Motor neuron (in vitro differentiated cells): ENCODE measurements around the gene DHH. TPM values are rescaled to one million over a fixed set of nuclear protein-coding genes. Genes with fewer than 3 reads are reported as not detected.
A peak's percentile ranks its signal among the peaks of the same experiment; 100 is the strongest.

Source experiments
- ATAC-seq, 8 experiments: fragments of 200-7000 bp; cut with Tn5 transposase; replicated peaks in 6 of 8; 2 replicates each; pipeline ENCODE4 v1.8.0; 2021; ENCODE audit warnings: mild to moderate bottlenecking in 8 of 8, moderate library complexity in 8 of 8
- H3K27ac ChIP-seq, 2 donors: fragments of 250-450 bp; sonication (Bioruptor Pico); 2 replicates each; pipeline ENCODE4 v1.9.0; 2021; ENCODE audit warnings: antibody characterized with exemption in 2 of 2, mild to moderate bottlenecking in 2 of 2, moderate library complexity in 1 of 2
- H3K4me1 ChIP-seq, 2 donors: fragments of 250-450 bp; sonication (Bioruptor Pico); replicated peaks in 1 of 2; 2 replicates each; pipeline ENCODE4 v1.6.1; 2021; ENCODE audit warnings: antibody characterized with exemption in 2 of 2, mild to moderate bottlenecking in 2 of 2, moderate library complexity in 1 of 2
- H3K4me3 ChIP-seq, 5 donors: fragments of 250-450 bp; sonication (Bioruptor Pico); 2 replicates each; pipeline ENCODE4 v1.9.0; 2021; ENCODE audit warnings: antibody characterized with exemption in 5 of 5, mild to moderate bottlenecking in 5 of 5, moderate library complexity in 4 of 5
- WGBS, 10 experiments: fragments of 450-650 bp; shearing (Covaris generic); methylation state at CpG; one replicate each; pipeline ENCODE4 v1.0.0; 2022; 5-methylcytosine and 5-hydroxymethylcytosine counted together
- in situ Hi-C, 9 experiments: fragments of 400-800 bp; cut with MboI; loops; one replicate each; pipeline ENCODE4 v1.15.0; 2021; ENCODE audit warnings: low sequenced_read_pairs in 9 of 9, low pct_unique_long_range_greater_than_20kb in 2 of 9; ENCODE audit not compliant: unreplicated experiment in 9 of 9
- total RNA-seq, 8 experiments: library from RNA; unstranded; fragments of 300-600 nt; gene quantifications; 2 replicates each; pipeline versions ENCODE4 v1.2.3 to v1.2.4, GENCODE V29; 2022

The DHH gene
- total RNA-seq, 8 experiments from 2014 or later = 0.09 to 0.62 (median 0.13) TPM; not detected in 1

DNA sequence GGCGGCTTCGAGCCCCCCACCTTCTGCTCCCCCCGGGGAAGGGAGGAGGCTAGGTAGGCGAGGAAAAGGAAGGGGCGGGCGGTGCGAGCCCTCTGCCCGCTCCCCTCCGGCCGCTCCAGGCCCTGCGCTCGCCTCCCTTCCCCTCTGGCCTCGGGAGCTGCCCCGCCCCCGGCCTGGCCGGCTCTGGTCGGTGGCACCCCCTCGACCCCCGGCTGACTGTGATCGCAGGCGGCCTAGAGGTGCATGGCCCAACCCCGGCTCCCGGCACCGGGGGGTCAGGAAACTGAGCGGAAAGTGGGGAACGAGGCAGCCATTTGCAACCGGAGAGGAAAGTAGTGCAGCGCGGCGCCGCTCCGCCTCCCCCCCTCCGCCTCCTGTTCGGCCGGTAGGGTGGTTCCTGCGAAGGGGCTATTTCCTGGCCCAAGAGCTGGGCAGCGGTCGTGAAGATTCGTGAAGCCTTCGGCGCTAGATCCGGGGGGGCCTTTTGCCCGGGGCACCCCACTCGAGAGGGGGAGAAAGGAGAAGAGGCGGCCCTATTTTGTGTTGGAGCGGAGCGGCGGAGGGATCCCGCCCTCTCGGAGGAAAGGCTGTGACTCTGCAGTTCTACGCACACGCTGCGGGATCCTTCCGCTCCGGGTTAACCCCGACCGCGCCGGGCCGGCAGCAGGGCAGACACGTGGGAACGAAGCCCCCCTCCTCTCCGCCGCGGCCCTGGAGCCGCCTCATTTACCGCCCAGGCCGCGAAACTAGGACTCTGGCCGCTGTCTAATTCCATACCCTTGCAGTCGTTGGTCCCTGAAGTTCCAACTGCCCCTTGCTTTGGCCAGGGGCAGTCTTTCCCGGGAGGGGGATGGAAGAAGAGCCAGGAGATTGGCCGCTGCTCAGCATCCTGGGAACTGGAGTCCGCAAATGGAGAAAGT, 34.1 kb downstream of the DHH start, which contains the start of gene KMT2D:
KMT2D (minus strand) TSS at position 558 of the 920 bp plus-strand sequence. CDS start 5,470 bp downstream, outside the sequence.
- WGBS, 10 experiments = 0% methylated on average over 4 to 16 of the region's 74 CpGs; no CpG with 5 or more reads in 6 of the 10 experiments
- Histone ChIP-seq H3K27ac (peak within 1 kb of the TSS; percentile 98), H3K4me1 (peaks cover 27 to 29% of the 10 kb centered on the region in 2 donors), H3K4me3 (peak within 1 kb of the TSS; percentile 97 to 99 (median 98))
- in situ Hi-C loops = no loop called here
- peak; percentile 63 to 90 (median 82) for ATAC-seq

DNA sequence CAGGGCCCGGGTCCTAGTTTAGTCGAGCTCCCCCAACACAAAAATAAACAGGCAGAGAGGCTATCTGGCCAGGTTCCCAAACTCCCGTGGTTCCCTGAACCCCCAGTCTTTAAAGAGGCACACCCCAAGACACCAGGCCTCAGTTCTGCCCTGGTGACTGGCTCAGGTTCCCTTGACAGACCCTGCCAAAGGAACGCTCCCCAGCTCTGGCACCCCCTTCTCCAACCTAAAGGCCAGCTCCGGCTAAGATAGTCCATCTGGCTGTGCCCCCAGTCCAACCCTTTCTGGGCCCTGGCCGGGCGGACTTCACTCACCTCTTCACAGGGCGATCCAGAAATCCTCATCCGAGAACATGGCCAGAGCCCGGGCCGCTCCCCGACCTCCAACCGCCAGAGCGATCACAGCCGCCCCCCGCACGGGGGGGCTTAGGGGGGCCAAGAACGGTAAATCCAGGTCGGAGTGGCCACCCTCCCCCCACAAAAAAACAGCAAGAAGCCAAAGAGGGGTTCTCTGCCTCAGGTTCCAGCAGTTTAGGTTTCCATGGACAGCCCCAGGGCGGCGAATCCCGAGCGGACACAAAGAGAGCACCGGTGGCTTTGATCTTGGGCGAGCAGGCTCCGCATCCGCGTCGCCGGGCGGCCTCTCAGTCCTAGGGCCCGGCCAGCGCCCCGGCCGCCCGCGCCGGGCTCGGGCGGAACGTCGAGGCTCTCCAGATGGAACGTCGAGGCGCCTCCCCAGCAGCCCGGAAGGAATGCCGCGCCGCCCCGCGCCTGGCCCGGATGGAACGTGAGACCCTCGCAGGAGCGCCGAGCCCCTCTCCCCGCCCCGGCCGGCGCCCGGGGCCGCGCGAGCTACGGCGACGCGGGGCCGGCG, 35.1 kb downstream of the DHH start:
- in situ Hi-C loops = no loop called here
- Histone ChIP-seq H3K4me1 (peaks cover 27 to 33% of the 10 kb centered on the region in 2 donors), H3K27ac (peak overlapping the region; percentile 98), H3K4me3 (peak overlapping the region; percentile 97 to 99 (median 98))
- 0% methylated on average over 1 to 20 of the region's 70 CpGs; no CpG with 5 or more reads in 4 of the 10 experiments for WGBS, 10 experiments
- peak in 6 of 8 experiments; percentile 14 to 24 (median 22) for ATAC-seq

GRCh38 chr12:49059045-49059298, 35.6 kb downstream of the DHH start:
- ATAC-seq = no peak
- Histone ChIP-seq H3K4me1 (peaks cover 27 to 33% of the 10 kb centered on the region in 2 donors), H3K4me3 (peak overlapping the region; percentile 97 to 99 (median 98)), H3K27ac (peak overlapping the region in 1 of 2 donors; percentile 19)
- in situ Hi-C loops = no loop called here
- 0% methylated on average over 1 of the region's 1 CpG; no CpG with 5 or more reads in 9 of the 10 experiments for WGBS, 10 experiments

- 0 to 20% (median 9%) methylated on average over 1 to 2 of the region's 5 CpGs; no CpG with 5 or more reads in 6 of the 10 experiments for WGBS, 10 experiments
- H3K4me1 ChIP-seq = peaks cover 27 to 33% of the 10 kb centered on the region in 2 donors
- H3K4me3 ChIP-seq = peak overlapping the region; percentile 97 to 99 (median 98)
- H3K27ac ChIP-seq = peak overlapping the region in 1 of 2 donors; percentile 19
- in situ Hi-C loops = no loop called here
- no peak for ATAC-seq
Observed at GRCh38 chr12:49058366-49059044, 36.1 kb downstream of the DHH start.

DNA sequence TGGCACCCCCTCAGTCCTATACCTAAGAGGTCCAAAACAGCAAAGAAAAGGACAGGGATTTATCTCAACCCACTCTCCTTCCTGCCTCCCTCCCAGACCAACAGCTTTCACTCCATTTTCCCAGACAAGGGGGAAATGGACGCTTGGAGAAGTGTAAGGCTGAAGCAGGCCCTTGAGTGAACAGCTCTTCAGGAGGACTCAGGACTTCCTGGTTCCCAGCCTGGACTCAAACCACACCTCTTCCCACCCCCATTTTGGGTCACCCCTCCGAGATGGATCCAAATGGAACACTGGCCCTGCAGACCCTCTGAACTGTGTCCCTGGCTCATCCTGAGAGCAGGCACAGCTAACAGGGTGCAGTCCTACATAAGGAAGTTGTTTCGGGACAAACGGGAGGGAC, 36.7 kb downstream of the DHH start:
- H3K4me1 ChIP-seq = peaks cover 27 to 33% of the 10 kb centered on the region in 2 donors
- in situ Hi-C loops = no loop called here
- 0% methylated on average over 1 to 2 of the region's 4 CpGs; no CpG with 5 or more reads in 5 of the 10 experiments for WGBS, 10 experiments
- H3K27ac ChIP-seq = no peak overlapping the region
- ATAC-seq = no peak
- peak overlapping the region; percentile 97 to 99 (median 98) for H3K4me3 ChIP-seq

- 8 to 100% (median 48%) methylated on average over 1 to 7 of the region's 7 CpGs; no CpG with 5 or more reads in 1 of the 10 experiments for WGBS, 10 experiments
- H3K4me3 ChIP-seq = peak overlapping the region in 3 of 5 donors; percentile 1 to 97 (median 3)
- in situ Hi-C loops = no loop called here
Observed at GRCh38 chr12:49055978-49056754, 38.4 kb downstream of the DHH start.

DNA sequence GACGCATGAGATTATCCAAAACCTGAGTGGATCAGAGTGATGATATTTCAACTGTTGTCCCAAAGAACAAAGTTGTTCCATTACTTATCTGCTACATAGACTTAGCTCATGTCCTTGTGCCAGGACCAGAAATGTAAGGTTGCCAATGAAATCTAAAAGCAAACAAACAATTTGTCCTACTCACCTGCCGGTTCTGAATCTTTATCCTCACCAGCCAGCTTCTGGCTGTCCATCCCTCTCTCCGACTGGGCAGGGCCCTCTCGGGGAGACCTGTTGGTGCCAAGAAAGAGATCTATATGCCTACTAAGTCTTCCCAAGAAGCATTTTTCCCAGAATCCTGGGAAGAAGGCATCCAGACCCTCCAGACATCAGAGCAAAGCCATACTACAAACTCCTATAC, 39.5 kb downstream of the DHH start:
- H3K4me3 ChIP-seq = no peak overlapping the region
- in situ Hi-C loops = no loop called here
- peaks cover 23 to 33% of the 10 kb centered on the region in 2 donors for H3K4me1 ChIP-seq
- no peak overlapping the region for H3K27ac ChIP-seq
- ATAC-seq = no peak
- WGBS, 10 experiments = 38 to 100% (median 93%) methylated on average over 1 to 4 of the region's 4 CpGs

More at GRCh38 chr12:49055978-49056754, 38.4 kb downstream of the DHH start:
- Histone ChIP-seq H3K4me1 (peaks cover 23 to 33% of the 10 kb centered on the region in 2 donors), H3K27ac (no peak overlapping the region)
- peak in 6 of 8 experiments; percentile 15 to 63 (median 25) for ATAC-seq

GRCh38 chr12:49054524-49054923, 40.1 kb downstream of the DHH start:
- in situ Hi-C loops = no loop called here
- Histone ChIP-seq H3K4me1 (peaks cover 23 to 33% of the 10 kb centered on the region in 2 donors), H3K27ac (no peak overlapping the region), H3K4me3 (no peak overlapping the region)
- 79 to 100% methylated on average over 2 to 5 of the region's 10 CpGs; no CpG with 5 or more reads in 8 of the 10 experiments for WGBS, 10 experiments
- no peak for ATAC-seq

GRCh38 chr12:49054096-49054495, 40.5 kb downstream of the DHH start:
- Histone ChIP-seq H3K4me1 (peaks cover 23 to 33% of the 10 kb centered on the region in 2 donors), H3K4me3 (no peak overlapping the region), H3K27ac (no peak overlapping the region)
- in situ Hi-C loops = no loop called here
- ATAC-seq = no peak
- 94 to 100% (median 100%) methylated on average over 1 to 3 of the region's 5 CpGs; no CpG with 5 or more reads in 6 of the 10 experiments for WGBS, 10 experiments

DNA sequence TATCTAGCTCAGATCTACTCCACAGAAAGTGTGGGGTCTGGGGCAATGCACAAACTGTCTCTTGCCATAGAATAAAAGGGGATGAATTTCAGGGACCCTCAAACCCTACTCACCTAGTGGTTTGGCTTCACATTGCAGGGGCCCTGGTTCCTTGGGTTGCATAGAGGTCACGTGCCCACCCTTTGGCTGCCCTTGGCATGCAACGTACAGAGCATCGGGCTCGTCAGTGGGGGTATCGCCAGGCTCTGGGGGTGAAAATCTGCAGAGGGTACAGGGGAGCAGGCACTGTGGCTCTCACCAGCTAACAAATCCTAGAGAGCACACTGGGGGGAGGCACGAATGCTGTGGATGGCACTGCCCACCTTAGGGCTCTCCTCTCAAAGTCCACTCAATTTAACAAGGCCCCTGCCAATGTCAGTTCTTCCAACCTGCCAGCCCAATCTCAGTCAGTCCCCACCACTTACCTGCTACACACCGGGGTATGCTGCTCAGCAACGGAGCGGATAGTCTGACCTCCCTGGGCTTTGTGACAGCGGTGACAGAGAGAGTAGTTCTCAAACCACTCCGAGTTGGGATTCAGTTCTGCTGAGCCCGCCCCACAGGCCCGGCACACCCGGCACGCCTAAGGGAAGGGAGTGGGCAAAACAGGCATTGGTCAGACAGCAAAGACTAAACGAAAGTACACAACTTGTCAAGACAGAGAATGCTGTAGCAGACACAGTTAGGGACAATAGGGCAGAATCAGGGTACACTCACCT, 42.0 kb downstream of the DHH start:
- Histone ChIP-seq H3K27ac (no peak overlapping the region), H3K4me1 (peaks cover 20 to 25% of the 10 kb centered on the region in 2 donors), H3K4me3 (no peak overlapping the region)
- 49 to 96% (median 95%) methylated on average over 2 to 8 of the region's 16 CpGs; no CpG with 5 or more reads in 3 of the 10 experiments for WGBS, 10 experiments
- ATAC-seq = peak in 5 of 8 experiments; percentile 2 to 74 (median 7)
- in situ Hi-C loops = no loop called here

GRCh38 chr12:49051777-49052438, 42.7 kb downstream of the DHH start:
- 90 to 100% methylated on average over 2 of the region's 20 CpGs; no CpG with 5 or more reads in 8 of the 10 experiments for WGBS, 10 experiments
- Histone ChIP-seq H3K27ac (no peak overlapping the region), H3K4me1 (peaks cover 12 to 18% of the 10 kb centered on the region in 2 donors), H3K4me3 (no peak overlapping the region)
- in situ Hi-C loops = no loop called here
- peak in 4 of 8 experiments; percentile 6 to 18 (median 12) for ATAC-seq
